ENCODE results near the gene PGGHG. TPM values are rescaled to one million over a fixed set of nuclear protein-coding genes. Genes with fewer than 3 reads are reported as not detected.

Gene PGGHG
- 4.0 and 5.2 TPM in 2 replicates for polyA plus RNA-seq (2011; rRNA removed)
- polyA minus RNA-seq (2011; rRNA and poly(A)+ RNA removed) = 1.9 and 2.6 TPM in 2 replicates

DNA sequence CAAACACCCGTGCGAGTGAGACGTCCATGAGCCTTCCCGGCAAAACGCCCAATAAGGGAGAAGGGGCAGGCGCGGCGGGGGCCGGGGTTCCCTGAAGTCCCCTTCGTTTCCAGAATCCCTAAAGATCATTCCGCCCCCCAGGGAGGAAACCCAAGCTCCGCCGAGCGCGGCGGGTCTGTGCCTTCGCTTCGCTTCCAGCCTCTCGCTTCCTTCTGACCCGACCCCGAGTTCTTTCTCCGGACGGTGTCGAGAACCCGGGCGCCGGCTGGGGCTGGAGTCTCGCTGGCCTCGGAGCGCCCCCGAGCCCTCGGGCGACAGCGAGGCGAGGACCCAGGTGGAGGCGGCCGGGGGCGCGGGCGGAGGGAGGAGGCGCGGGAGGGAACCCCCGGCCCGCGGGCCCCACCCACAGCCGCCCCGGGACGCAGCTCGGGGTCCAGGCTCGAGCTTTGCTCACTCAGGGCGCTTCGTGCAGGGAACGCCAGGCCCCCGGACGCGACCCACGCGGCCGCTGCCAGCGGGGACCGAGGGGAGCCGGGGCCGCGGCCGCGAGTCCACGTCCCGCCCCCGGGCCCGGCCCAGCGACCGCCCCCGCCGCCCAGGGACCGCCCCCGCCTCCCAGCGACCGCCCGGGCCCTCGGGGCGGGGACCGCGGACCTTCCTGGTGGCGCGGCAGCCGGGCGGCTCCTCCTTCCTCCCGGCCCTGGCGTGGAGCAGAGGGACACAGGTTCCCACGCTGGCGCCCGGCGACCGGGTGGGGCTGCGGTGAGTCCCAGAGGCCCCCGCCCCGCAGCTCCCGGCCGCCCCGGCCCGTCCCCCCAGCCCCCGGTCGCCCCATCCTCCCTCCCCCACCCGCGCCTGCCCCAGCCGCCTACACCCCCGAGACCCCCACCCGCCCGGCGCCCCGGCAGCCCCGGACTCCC is at the start of gene PGGHG:
TSS of gene PGGHG (plus strand) at position 649 of the 920 bp plus-strand sequence. CDS start 691 bp downstream, outside the sequence.
- H3K9me3 ChIP-seq (ENCODE audit: control insufficient read depth, insufficient read depth, low read length) = no peaks in the 10 kb centered on the region; the same call in 1 of the 2 replicates
- TF ChIP-seq, protein P1, sequence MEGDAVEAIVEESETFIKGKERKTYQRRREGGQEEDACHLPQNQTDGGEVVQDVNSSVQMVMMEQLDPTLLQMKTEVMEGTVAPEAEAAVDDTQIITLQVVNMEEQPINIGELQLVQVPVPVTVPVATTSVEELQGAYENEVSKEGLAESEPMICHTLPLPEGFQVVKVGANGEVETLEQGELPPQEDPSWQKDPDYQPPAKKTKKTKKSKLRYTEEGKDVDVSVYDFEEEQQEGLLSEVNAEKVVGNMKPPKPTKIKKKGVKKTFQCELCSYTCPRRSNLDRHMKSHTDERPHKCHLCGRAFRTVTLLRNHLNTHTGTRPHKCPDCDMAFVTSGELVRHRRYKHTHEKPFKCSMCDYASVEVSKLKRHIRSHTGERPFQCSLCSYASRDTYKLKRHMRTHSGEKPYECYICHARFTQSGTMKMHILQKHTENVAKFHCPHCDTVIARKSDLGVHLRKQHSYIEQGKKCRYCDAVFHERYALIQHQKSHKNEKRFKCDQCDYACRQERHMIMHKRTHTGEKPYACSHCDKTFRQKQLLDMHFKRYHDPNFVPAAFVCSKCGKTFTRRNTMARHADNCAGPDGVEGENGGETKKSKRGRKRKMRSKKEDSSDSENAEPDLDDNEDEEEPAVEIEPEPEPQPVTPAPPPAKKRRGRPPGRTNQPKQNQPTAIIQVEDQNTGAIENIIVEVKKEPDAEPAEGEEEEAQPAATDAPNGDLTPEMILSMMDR (IDR thresholded peaks at IDR 0.05; ENCODE audit: low read depth, low read length) = no peak
- no peak for DNase-seq (ENCODE audit: low read depth, low spot score)
- POLR2A ChIA-PET = interaction anchor here (1.1 kb wide), 1 partner anchor 67 kb away, joined by 3 read pairs; no protein-coding TSS in a partner anchor
- H3K27ac ChIP-seq (ENCODE audit: low read depth, low read length) = no peak within 1 kb of the TSS
- CTCF ChIA-PET = interaction anchor here (0.8 kb wide), 1 partner anchor 12 kb away, joined by 3 read pairs; no protein-coding TSS in a partner anchor
- peaks cover 26% of the 10 kb centered on the region for H3K27me3 ChIP-seq (ENCODE audit: control insufficient read depth, insufficient read depth, low read length)
- peak within 1 kb of the TSS; percentile 57 for H3K4me3 ChIP-seq (ENCODE audit: low read depth, low read length)

DNA sequence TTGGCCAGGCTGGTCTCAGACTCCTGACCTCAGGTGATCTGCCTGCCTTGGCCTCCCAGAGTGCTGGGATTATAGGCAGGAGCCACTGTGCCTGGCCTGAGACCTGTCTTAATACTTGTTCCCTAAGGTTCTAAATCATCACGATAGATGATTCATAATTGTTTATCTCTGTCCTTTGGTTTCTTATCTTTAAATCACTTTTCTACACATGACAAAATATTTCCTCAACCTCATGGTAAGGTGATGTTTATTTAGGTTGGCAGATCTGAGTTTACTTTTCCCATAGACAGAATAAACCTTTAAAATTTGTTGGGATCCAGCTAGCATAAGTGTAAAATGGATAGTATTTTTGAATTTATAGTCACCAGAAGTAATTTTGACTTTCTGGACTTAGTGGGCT is 48.6 kb upstream of the PGGHG start:
- no peaks in the 10 kb centered on the region for H3K27me3 ChIP-seq (ENCODE audit: control insufficient read depth, insufficient read depth, low read length)
- POLR2A ChIA-PET = no interaction called here
- H3K27ac ChIP-seq (ENCODE audit: low read depth, low read length) = no peak overlapping the region
- TF ChIP-seq, protein P1 (IDR thresholded peaks at IDR 0.05; ENCODE audit: low read depth, low read length) = no peak
- H3K4me3 ChIP-seq (ENCODE audit: low read depth, low read length) = no peak overlapping the region
- CTCF ChIA-PET = interaction anchor here (6.8 kb wide), 1 partner anchor 11 kb away, joined by 51 read pairs; no protein-coding TSS in a partner anchor
- no peaks in the 10 kb centered on the region; the same call in 1 of the 2 replicates for H3K9me3 ChIP-seq (ENCODE audit: control insufficient read depth, insufficient read depth, low read length)
- no peak for DNase-seq (ENCODE audit: low read depth, low spot score)

DNA sequence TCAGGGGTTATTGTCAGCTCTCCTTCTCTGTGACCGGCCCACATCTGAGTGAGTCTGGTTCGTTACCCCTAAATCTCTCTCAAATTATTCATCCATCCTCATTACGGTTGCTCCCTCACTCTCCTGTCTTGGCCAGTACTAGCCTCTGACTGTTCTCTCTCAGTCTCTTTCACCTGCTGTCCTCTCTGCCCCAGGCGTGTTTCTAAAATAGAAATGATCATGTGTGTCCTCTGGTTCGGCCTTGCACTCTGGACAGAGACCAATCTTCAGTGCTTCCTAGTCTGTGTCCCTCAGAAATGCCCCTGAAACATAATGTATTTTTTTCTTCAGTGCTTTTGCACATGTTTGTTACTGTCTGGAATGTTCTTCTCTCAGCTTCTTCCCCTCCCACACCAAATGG is 47.3 kb upstream of the PGGHG start:
- ChIA-PET POLR2A (no interaction called here), CTCF (interaction anchor here (6.8 kb wide), 1 partner anchor 9 kb away, joined by 51 read pairs; no protein-coding TSS in a partner anchor)
- Histone ChIP-seq H3K27me3 (ENCODE audit: control insufficient read depth, insufficient read depth, low read length) (no peaks in the 10 kb centered on the region), H3K9me3 (ENCODE audit: control insufficient read depth, insufficient read depth, low read length) (no peaks in the 10 kb centered on the region; the same call in 1 of the 2 replicates), H3K27ac (ENCODE audit: low read depth, low read length) (no peak overlapping the region), H3K4me3 (ENCODE audit: low read depth, low read length) (no peak overlapping the region)
- TF ChIP-seq, protein P1 (IDR thresholded peaks at IDR 0.05; ENCODE audit: low read depth, low read length) = no peak
- no peak for DNase-seq (ENCODE audit: low read depth, low spot score)

DNA sequence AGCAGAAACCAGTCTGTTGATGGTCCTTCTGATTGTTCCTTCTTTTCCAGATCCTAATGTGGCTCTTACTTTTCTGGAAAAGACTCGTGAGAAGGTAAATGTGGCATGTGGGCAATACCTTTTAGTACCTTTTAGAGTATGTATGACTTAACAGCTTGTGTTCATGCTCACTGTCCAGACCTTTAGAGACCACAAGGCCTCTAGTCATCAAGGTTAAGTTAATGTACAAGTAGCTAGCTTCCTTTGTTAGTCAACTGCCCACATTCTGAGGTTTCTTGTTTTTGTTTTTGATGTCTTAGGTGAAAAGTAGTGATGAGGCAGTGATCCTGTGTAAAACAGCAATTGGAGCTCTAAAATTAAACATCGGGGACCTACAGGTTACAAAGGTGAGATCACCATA is 44.5 kb upstream of the PGGHG start:
- DNase-seq (ENCODE audit: low read depth, low spot score) = no peak
- Histone ChIP-seq H3K9me3 (ENCODE audit: control insufficient read depth, insufficient read depth, low read length) (no peaks in the 10 kb centered on the region), H3K27ac (ENCODE audit: low read depth, low read length) (no peak overlapping the region), H3K4me3 (ENCODE audit: low read depth, low read length) (no peak overlapping the region), H3K27me3 (ENCODE audit: control insufficient read depth, insufficient read depth, low read length) (no peaks in the 10 kb centered on the region)
- TF ChIP-seq, protein P1 (IDR thresholded peaks at IDR 0.05; ENCODE audit: low read depth, low read length) = no peak
- POLR2A ChIA-PET = interaction anchor here (0.8 kb wide), 1 partner anchor 47 kb away, joined by 7 read pairs; no protein-coding TSS in a partner anchor
- CTCF ChIA-PET = no interaction called here

All from AG04450 (cell line).